Spinal cord (tissue), 10 donors: ENCODE data around the gene FRRS1. TPM values are rescaled to one million over a fixed set of nuclear protein-coding genes. Genes with fewer than 3 reads are reported as not detected.

Experiments used
- DNase-seq, 6 donors: peaks; one replicate each; pipeline versions ENCODE4 v3.0.0 to v3.0.0-alpha.2; 2013 to 2015; ENCODE audit warnings: low spot score in 6 of 6, low read depth in 4 of 6
- H3K27ac ChIP-seq: one replicate; pipeline ENCODE4 v1.5.1; 2013; ENCODE audit warnings: low read depth, low read length, control low read depth
- H3K27me3 ChIP-seq: one replicate; pipeline ENCODE4 v1.6.1; 2013; ENCODE audit warnings: low read length; ENCODE audit not compliant: control insufficient read depth, insufficient read depth
- H3K36me3 ChIP-seq: one replicate; pipeline ENCODE4 v1.6.1; 2013; ENCODE audit warnings: low read length; ENCODE audit not compliant: control insufficient read depth, insufficient read depth
- H3K4me1 ChIP-seq: one replicate; pipeline ENCODE4 v1.6.1; 2013; ENCODE audit warnings: low read length; ENCODE audit not compliant: control insufficient read depth, insufficient read depth
- H3K4me3 ChIP-seq: one replicate; pipeline ENCODE4 v1.5.1; 2013; ENCODE audit warnings: low read depth, low read length, control low read depth
- H3K9me3 ChIP-seq: one replicate; pipeline ENCODE4 v1.6.1; 2013; ENCODE audit warnings: low read length; ENCODE audit not compliant: control insufficient read depth, insufficient read depth
- WGBS: methylation state at CpG from one replicate; pipeline ENCODE4 v1.1.5; 2013; ENCODE audit warnings: missing lambda C conversion rate; ENCODE audit not compliant: insufficient coverage; 5-methylcytosine and 5-hydroxymethylcytosine counted together
- polyA plus RNA-seq, 2 donors: library from polyadenylated mRNA; unstranded; fragments of 120-200 nt; gene quantifications; one replicate each; pipeline ENCODE4 v1.2.1, GENCODE V29; 2013; ENCODE audit not compliant: insufficient read length in 2 of 2
- total RNA-seq, 2 donors: library from RNA; depleted of rRNA in 1 of 2; stranded (reverse); fragments of 120-200 nt in 1 of 2; fragments of >200 nt in 1 of 2; gene quantifications; one replicate each; pipeline versions ENCODE4 v1.2.3 to v1.2.4, GENCODE V29; 2013 to 2014
- donor health status: healthy.

FRRS1 gene
- total and polyA plus RNA-seq, 4 donors, result 1.9 to 10.8 (median 6.2) TPM

DNA sequence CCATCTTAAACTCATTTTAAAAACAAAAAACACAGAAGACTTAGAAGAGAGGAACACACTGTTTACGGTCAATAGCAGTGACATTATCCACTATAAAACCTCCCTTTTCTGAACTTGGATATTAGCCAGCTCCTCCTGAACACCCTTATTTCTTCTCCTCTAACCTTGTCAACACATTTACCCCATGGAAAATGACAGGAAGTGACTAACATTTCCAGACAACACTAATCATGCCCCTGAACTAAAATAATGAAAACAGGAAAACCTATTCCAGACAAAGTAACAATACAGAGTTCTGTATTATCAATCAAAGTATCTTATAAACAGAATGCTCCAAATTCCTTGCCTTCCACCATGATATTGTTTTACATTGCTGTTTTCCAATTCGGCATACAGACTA, 75.3 kb downstream of the FRRS1 start:
- Histone ChIP-seq H3K27ac (no peak overlapping the region), H3K9me3 (no peaks in the 10 kb centered on the region), H3K36me3 (no peaks in the 10 kb centered on the region), H3K4me3 (no peak overlapping the region), H3K27me3 (no peaks in the 10 kb centered on the region), H3K4me1 (no peaks in the 10 kb centered on the region)
- no peak for DNase-seq
- 100% methylated on average over 1 of the region's 2 CpGs for WGBS

DNA sequence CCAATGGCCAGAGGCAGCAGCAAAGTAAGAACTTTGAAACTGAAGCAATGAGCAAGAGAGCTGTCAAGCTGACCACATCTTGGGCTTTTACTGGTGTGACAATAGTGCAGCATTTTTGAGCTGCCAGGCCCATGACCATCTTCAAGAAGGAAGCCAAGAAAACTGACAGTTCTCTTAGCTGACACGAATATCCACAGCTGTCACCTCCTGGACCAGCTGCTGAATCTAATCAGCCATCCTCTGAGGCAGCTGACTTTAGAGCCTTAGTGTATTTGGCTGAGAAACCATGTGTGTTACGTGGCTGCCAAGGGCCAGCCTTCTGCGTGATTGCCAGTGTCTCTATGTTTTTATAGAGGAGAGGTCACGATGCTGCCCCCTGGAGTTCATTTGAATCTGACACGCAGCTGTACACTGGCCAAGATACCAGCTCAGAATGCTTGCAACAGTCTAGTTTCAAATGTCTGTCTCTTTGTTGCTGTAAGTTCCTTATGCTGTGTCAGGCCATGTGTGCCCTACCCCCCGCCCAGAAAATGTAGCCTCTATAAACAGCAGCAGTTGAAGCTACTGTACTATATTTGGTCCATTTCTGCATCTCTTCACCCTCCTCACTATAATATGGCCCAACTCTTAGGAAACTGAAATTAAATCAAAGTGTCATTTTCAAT, 80.8 kb downstream of the FRRS1 start:
- no peaks in the 10 kb centered on the region for H3K36me3 ChIP-seq
- WGBS, result 6% methylated on average over 4 of the region's 6 CpGs
- no peak overlapping the region for H3K4me3 ChIP-seq
- no peaks in the 10 kb centered on the region for H3K9me3 ChIP-seq
- no peaks in the 10 kb centered on the region for H3K27me3 ChIP-seq
- peak in 4 of 6 donors; percentile 28 to 79 (median 63) for DNase-seq
- peaks cover 4% of the 10 kb centered on the region for H3K4me1 ChIP-seq
- peak overlapping the region; percentile 64 for H3K27ac ChIP-seq

DNA sequence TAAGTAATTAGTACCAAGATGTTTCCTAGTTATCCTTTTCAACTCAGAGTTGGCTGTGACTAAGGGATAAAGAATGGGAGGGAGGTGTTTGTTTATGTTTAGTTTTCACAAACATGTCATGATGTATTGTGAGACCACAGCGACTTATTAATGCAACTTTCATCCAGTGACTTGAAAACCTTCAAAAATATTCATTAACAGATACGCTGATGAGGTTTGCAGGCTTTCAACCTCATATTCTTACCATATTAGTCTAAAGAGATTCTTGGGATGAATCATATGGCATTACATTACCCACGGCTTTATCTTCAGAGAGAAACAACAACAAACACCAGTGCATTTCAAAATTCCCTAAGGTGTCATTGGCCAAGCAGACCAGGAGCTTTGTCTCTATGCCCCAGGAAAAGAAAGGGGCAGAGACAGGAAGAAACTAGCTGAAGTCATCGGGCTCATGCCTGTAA, 84.1 kb downstream of the FRRS1 start:
- Histone ChIP-seq H3K27ac (no peak overlapping the region), H3K4me1 (peaks cover 4% of the 10 kb centered on the region), H3K9me3 (no peaks in the 10 kb centered on the region), H3K36me3 (no peaks in the 10 kb centered on the region), H3K4me3 (no peak overlapping the region), H3K27me3 (no peaks in the 10 kb centered on the region)
- 100% methylated on average over 2 of the region's 4 CpGs for WGBS
- no peak for DNase-seq

DNA sequence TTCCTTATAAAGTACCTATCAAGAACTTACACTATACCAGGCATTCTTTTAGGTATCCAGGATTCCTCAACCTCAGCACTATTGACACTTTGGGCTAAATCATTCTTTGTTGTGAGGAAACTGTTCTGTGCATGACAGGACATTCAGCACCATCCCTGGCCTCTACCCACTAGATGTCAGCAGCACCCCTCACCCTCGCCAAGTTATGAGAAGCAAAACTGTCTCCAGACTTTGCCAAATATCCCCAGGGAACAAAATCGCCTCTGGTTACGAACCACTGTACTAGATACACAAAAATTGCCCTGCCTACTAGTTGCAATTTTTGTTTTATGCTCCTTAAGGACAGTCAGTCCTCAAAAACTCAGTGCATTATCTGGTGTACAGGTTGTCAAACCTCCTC, 84.9 kb downstream of the FRRS1 start:
- no peaks in the 10 kb centered on the region for H3K36me3 ChIP-seq

DNA sequence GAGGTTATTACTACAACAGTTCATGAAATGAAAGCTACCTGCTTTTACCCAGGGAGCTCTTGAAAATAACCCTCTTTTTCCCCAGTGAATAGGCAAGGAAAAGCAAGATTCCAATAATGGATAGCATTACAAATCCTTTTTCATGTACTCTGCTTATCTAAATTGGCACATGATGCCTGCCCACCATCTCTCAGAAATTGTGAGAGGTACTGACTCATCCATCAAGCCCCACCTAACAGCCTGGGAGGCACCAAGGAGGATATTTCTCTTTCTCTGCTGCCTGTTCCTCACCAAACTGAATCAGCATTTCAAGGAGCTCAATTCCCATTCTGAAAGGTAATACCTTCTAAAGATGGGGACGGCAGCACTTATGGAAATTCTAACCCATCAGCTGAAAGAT, 86.2 kb downstream of the FRRS1 start:
- Histone ChIP-seq H3K27ac (no peak overlapping the region), H3K27me3 (no peaks in the 10 kb centered on the region), H3K36me3 (no peaks in the 10 kb centered on the region), H3K4me3 (no peak overlapping the region), H3K9me3 (no peaks in the 10 kb centered on the region), H3K4me1 (no peaks in the 10 kb centered on the region)
- DNase-seq, result no peak
- no CpG with 5 or more reads among the region's 1 CpG for WGBS

More for the DNA sequence above, 84.9 kb downstream of the FRRS1 start:
- no peak for DNase-seq
- H3K27ac ChIP-seq, result no peak overlapping the region
- no peak overlapping the region for H3K4me3 ChIP-seq
- 83% methylated on average over 1 of the region's 3 CpGs for WGBS
- no peaks in the 10 kb centered on the region for H3K27me3 ChIP-seq
- no peaks in the 10 kb centered on the region for H3K9me3 ChIP-seq
- H3K4me1 ChIP-seq, result peaks cover 4% of the 10 kb centered on the region

DNA sequence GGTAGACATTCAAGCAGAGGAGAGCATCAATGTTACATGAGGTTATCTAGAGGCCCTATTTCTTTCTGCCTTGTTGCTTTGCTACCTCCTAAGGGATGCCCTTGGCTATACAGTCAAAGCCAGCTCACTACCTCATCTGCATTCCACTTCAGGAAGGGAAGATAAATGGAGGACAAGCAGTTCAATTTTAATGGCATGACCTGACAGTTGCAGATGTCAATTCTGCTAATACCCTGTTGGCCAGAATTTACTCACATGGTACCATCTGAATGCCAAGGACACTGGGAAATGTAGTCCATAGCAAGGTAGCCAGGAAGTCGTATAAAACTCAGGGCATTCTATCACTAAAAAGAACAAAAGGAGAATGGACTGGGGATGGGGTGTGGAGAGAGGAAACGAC, 89.0 kb downstream of the FRRS1 start:
- whole genome bisulfite sequencing, result no CpG with 5 or more reads among the region's 2 CpGs
- Histone ChIP-seq H3K9me3 (no peaks in the 10 kb centered on the region), H3K36me3 (no peaks in the 10 kb centered on the region), H3K27ac (no peak overlapping the region), H3K4me1 (no peaks in the 10 kb centered on the region), H3K4me3 (no peak overlapping the region), H3K27me3 (no peaks in the 10 kb centered on the region)
- DNase-seq, result no peak

DNA sequence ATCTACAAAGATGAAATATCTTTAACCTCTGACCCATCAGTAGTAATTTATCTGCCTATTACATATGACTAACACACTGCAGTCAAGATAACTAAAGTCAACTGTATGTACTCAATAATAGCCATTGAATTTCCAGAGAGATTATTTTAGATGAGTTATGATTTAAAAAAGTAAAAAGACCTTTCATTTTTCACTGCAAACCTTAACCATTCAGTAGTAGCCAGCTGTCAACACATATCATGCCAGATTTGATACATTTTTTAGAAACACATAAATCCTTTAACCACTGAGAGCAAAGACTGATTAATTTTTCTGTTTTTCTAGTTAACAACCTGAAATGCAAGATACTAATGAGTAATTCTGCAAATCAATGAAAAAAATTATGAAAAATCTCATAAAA, 89.6 kb downstream of the FRRS1 start:
- Histone ChIP-seq H3K4me3 (no peak overlapping the region), H3K36me3 (no peaks in the 10 kb centered on the region), H3K9me3 (no peaks in the 10 kb centered on the region), H3K27ac (no peak overlapping the region), H3K4me1 (no peaks in the 10 kb centered on the region), H3K27me3 (no peaks in the 10 kb centered on the region)
- no peak for DNase-seq

DNA sequence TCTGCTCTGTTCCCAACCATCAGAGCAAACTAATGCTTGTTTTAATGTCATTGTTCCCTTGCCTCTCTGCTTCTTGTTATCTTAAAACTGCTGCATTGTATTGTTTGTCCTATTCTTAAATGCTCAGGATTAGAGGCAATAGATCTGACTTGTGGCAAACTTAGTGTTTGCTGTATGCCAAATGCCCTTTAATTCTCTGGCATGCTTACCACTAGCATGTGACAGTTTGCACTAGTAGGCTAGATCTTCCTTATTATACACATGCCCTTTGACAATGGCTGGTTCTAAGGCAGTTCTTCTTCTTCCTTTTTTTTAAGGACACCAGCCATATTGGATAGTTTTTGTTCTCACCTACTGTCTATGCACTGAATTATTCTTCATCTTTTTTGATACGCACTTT, 90.4 kb downstream of the FRRS1 start:
- WGBS, result no CpG with 5 or more reads among the region's 1 CpG
- Histone ChIP-seq H3K9me3 (no peaks in the 10 kb centered on the region), H3K4me3 (no peak overlapping the region), H3K27me3 (no peaks in the 10 kb centered on the region), H3K36me3 (no peaks in the 10 kb centered on the region), H3K27ac (no peak overlapping the region), H3K4me1 (no peaks in the 10 kb centered on the region)
- no peak for DNase-seq

DNA sequence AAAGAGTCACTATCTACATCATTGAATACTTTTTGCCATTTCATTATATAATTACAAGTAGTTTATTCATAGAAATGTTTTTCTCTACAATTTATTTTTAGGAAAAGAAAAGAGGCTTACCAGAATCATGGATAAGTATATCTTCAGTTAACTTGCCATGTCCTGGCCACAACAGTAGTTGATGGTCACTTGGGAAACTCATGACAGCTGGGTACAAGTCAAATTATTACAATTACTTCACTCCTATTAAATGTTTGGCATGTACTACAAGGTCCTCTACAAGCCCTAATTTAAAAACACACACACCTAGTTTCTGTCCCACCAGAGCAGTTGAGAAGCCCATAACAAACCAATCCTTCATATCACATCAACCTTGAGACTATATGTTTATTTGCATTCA, 91.1 kb downstream of the FRRS1 start:
- H3K9me3 ChIP-seq, result no peaks in the 10 kb centered on the region
- H3K27ac ChIP-seq, result no peak overlapping the region
- H3K27me3 ChIP-seq, result no peaks in the 10 kb centered on the region
- DNase-seq, result no peak
- H3K36me3 ChIP-seq, result no peaks in the 10 kb centered on the region
- no peak overlapping the region for H3K4me3 ChIP-seq
- H3K4me1 ChIP-seq, result no peaks in the 10 kb centered on the region

DNA sequence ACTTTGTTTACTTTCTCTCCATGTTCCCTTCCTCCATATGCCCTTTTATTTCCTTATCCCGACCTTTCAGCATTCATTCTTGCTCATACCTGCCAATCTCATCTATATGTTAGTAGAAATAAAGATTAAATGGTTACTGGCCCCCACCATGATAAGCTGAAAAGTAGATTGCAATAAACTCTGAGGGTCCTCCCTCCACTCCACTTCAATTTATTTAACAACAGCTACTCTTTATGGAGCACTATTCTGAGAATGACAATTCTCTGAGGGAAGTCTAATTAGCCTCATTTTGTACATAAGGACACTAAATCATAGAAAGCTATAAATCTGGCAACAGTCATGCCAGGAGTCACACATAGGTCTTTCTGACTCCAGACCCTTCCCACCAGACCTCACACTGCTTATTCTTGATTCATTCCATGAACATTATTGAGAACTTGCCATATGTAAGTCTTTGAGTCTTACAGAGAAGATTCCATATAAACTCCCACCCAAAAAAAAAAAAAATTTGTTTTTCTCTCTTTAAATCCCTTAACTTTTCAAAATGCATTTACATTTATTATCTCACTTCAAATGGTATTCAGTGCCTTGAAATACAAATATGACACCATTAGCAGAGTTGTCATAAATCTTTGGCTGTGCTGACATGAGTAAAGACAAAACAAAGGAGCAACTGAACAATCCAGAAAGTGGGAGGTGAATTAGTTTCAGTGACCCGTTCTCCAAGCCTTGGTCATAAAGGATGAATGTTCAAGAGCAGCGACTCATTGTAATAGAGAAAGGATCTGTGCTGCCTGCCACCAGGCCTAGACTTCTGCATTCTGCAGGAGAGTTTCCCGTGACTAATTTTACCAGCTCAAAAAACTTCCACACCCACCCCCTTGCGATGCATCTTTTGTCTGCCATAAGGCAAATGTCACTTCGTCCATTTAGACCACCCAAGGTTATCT, 92.0 kb downstream of the FRRS1 start:
- WGBS, result 15% methylated on average over 2 of the region's 6 CpGs
- H3K27ac ChIP-seq, result no peak overlapping the region
- no peaks in the 10 kb centered on the region for H3K9me3 ChIP-seq
- DNase-seq, result no peak
- H3K27me3 ChIP-seq, result no peaks in the 10 kb centered on the region
- H3K4me1 ChIP-seq, result no peaks in the 10 kb centered on the region
- no peaks in the 10 kb centered on the region for H3K36me3 ChIP-seq
- no peak overlapping the region for H3K4me3 ChIP-seq
